WI38 (cell line): ENCODE results near the gene RSBN1L.
"Not testable (repeated sequence)": the region's sequence is repeated elsewhere in the genome, so short reads cannot be mapped to it uniquely, and the experiment has no call there.

Experiments
- H3K4me3 ChIP-seq: 2 replicates; pipeline ENCODE4 v1.5.1; 2011; ENCODE audit warnings: low read depth, mild to moderate bottlenecking, control low read depth, low read length
- TF ChIP-seq, protein P1 (sequence below): IDR thresholded peaks from 2 replicates; pipeline ENCODE4 v1.5.1; 2012; ENCODE audit warnings: low read depth, mild to moderate bottlenecking, control low read depth, low read length

Gene RSBN1L

GRCh38 chr7:77770316-77770715, 74.1 kb downstream of the RSBN1L start:
- H3K4me3 ChIP-seq, result no peak overlapping the region
- TF ChIP-seq, protein P1, sequence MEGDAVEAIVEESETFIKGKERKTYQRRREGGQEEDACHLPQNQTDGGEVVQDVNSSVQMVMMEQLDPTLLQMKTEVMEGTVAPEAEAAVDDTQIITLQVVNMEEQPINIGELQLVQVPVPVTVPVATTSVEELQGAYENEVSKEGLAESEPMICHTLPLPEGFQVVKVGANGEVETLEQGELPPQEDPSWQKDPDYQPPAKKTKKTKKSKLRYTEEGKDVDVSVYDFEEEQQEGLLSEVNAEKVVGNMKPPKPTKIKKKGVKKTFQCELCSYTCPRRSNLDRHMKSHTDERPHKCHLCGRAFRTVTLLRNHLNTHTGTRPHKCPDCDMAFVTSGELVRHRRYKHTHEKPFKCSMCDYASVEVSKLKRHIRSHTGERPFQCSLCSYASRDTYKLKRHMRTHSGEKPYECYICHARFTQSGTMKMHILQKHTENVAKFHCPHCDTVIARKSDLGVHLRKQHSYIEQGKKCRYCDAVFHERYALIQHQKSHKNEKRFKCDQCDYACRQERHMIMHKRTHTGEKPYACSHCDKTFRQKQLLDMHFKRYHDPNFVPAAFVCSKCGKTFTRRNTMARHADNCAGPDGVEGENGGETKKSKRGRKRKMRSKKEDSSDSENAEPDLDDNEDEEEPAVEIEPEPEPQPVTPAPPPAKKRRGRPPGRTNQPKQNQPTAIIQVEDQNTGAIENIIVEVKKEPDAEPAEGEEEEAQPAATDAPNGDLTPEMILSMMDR, result no peak

DNA sequence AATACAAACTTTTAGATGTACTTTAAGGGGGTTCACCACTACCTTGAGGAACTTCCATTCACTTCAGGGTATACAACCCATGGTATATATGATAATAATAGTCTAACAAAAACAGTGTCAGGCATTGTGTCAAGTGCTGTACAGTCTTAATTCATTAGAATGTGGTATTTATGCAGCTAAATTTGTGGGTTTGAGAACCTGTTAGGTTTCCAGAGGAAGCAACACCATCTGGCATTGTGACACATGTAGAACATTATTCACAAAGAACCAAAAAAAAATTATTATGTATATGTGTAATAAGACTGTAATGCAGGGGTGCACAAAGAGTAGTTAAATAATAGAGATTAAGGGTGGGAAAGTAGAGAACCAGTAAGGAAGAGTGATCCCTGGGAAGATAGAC, 75.6 kb downstream of the RSBN1L start:
- TF ChIP-seq, protein P1, result no peak
- H3K4me3 ChIP-seq, result no peak overlapping the region

GRCh38 chr7:77778535-77778934, 82.3 kb downstream of the RSBN1L start:
- TF ChIP-seq, protein P1, result no peak
- no peak overlapping the region for H3K4me3 ChIP-seq

DNA sequence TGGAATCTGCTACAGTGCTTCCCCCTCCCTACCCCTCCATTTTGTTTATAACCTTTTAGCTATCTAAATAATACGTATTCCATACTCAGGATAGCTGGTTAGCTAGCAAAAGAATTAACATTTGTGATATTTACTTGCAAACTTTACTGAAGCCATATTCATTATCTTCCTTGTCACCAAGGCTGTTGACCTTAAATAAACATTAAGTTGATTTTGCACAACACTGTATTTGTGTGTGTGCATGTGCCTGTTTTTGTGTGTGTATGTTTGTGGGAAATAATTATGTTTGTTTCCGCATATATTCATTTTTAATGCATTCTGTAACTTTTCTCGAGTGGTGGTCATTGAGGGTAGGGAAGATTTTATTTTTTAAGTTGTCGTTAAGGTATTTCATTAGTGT, 86.1 kb downstream of the RSBN1L start:
- TF ChIP-seq, protein P1, result no peak
- no peak overlapping the region for H3K4me3 ChIP-seq

DNA sequence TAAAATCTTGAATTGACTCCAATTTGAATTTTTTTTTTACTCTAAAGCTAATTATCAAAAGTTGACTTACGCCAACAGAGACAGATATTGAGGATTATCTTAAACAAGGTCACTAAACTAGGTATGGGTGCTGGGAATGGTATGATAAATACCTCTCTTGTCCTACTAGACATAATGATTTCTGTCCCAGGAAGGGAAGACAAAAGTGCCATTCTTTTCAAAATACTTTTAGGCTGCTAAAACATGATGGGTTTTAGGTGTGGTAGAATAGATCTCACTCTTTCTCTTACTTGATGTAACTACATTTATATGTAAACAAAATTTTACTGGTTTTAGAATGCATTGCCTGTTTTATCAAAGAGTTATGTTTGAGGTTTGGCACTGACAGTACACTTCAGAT, 86.9 kb downstream of the RSBN1L start:
- TF ChIP-seq, protein P1, result no peak
- H3K4me3 ChIP-seq, result no peak overlapping the region

- TF ChIP-seq, protein P1, result no peak
Observed at GRCh38 chr7:77783545-77783944, 87.3 kb downstream of the RSBN1L start.

DNA sequence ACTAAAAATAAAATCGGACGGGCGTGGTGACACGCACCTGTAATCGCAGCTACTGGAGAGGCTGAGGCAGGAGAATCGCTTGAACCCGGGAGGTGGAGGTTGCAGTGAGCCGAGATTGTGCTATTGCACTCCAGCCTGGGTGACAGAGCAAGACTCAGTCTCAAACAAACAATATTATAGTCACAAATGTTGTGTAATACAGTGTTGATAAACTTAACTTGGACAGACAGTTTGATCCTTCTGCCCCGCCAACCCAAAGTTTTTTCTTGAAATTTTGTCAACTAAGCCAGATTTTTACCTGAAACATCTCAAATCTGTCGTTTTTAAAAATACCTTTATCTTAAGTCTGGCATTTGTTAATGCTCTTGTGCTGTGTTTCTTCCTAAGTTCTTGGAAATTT, 88.2 kb downstream of the RSBN1L start:
- not testable (repeated sequence) for H3K4me3 ChIP-seq

More at GRCh38 chr7:77783545-77783944, 87.3 kb downstream of the RSBN1L start:
- H3K4me3 ChIP-seq, result no peak overlapping the region

DNA sequence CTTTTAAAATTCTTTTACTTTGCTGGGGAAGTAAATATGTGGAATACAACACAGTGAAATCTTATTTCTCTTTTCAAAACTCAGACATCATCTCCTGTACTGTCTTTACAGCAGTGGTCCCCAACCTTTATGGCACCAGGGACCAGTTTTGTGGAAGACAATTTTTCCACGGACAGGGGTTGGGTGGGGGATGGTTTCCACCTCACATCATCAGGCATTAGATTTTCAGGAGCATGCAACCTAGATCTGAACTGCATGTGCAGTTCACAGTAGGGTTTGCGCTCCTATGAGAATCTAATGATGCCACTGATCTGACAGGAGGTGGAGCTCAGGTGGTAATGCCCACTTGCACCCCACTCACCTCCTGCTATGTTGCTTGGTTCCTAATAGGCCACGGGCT, 89.8 kb downstream of the RSBN1L start:
- TF ChIP-seq, protein P1, result no peak
- H3K4me3 ChIP-seq, result no peak overlapping the region
